Neural cell (in vitro differentiated cells): ENCODE measurements around the gene SNX20.

Source experiments
- EZH2 ChIP-seq: fragments of 200-600, 300-800 bp; shearing (Covaris generic), sonication (generic); IDR thresholded peaks from 2 replicates; pipeline ENCODE4 v1.6.1; 2014; ENCODE audit warnings: antibody characterized with exemption, low read length, borderline replicate concordance, mild to moderate bottlenecking; ENCODE audit not compliant: insufficient read depth, poor library complexity, severe bottlenecking
- TAF1 ChIP-seq: IDR thresholded peaks from 2 replicates; pipeline ENCODE4 v1.6.1; 2012; ENCODE audit warnings: low read depth

DNA sequence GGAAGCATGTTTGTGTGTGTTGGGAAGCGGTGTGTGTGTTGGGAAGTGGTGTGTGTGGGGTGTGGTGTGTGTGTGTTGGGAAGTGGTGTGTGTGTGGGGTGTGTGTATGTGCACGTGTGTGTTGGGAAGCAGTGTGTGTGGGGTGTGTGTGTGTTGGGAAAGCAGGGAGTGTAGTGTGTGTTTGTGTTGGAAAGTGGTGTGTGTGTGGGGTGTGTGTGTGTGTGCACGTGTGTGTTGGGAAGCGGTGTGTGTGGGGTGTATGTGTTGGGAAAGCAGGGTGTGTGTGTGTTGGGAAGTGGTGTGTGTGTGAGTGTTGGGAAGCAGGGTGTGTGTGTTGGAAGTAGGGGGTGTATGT is 11.5 kb upstream of the SNX20 start:
- TF ChIP-seq EZH2 (no peak), TAF1 (no peak)
